Right kidney (tissue), 1 donor: ENCODE results near the gene GTF3C2.
"Not testable (repeated sequence)": the region's sequence is repeated elsewhere in the genome, so short reads cannot be mapped to it uniquely, and the experiment has no call there.

Experiments used
- DNase-seq: peaks from one replicate; pipeline ENCODE4 v3.0.0-alpha.2; 2016

GTF3C2 gene

GRCh38 chr2:27375513-27376099, 19.0 kb upstream of the GTF3C2 start:
- no peak for DNase-seq

GRCh38 chr2:27373567-27373966, 17.0 kb upstream of the GTF3C2 start:
- no peak for DNase-seq

- DNase-seq = no peak
Measured at GRCh38 chr2:27372937-27373336, 16.4 kb upstream of the GTF3C2 start.

- peak; percentile 92 for DNase-seq
Measured at GRCh38 chr2:27370816-27371620, 14.5 kb upstream of the GTF3C2 start.

GRCh38 chr2:27370026-27370815, 13.7 kb upstream of the GTF3C2 start, which contains the start of the genes EIF2B4 and SNX17:
Gene EIF2B4 (minus strand): TSS chr2:27370338. CDS start chr2:27370314, 24 bp downstream.
Gene SNX17 (plus strand): TSS chr2:27370616. CDS start chr2:27370744, 128 bp downstream.
- peak; percentile 99 for DNase-seq

GRCh38 chr2:27369471-27370025, 13.0 kb upstream of the GTF3C2 start:
- DNase-seq = no peak

- DNase-seq = no peak
Measured at GRCh38 chr2:27363933-27364332, 7.4 kb upstream of the GTF3C2 start.

- DNase-seq = no peak
Measured at GRCh38 chr2:27362678-27363420, 6.3 kb upstream of the GTF3C2 start.

- no peak for DNase-seq
Measured at GRCh38 chr2:27356056-27356381, 545 bp downstream of the GTF3C2 start.

- DNase-seq = no peak
Measured at GRCh38 chr2:27354597-27354927, 2.0 kb downstream of the GTF3C2 start.

- DNase-seq = no peak
Measured at GRCh38 chr2:27353762-27354596, 2.6 kb downstream of the GTF3C2 start.

- not testable (repeated sequence) for DNase-seq
Measured at GRCh38 chr2:27353386-27353761, 3.2 kb downstream of the GTF3C2 start.

- no peak for DNase-seq
Measured at GRCh38 chr2:27351802-27352598, 4.6 kb downstream of the GTF3C2 start.

- no peak for DNase-seq
Measured at GRCh38 chr2:27350106-27350693, 6.4 kb downstream of the GTF3C2 start.

- no peak for DNase-seq
Measured at GRCh38 chr2:27347641-27348040, 8.9 kb downstream of the GTF3C2 start.

GRCh38 chr2:27336173-27336572, 20.4 kb downstream of the GTF3C2 start:
- no peak for DNase-seq

- no peak for DNase-seq
Measured at GRCh38 chr2:27335311-27335710, 21.3 kb downstream of the GTF3C2 start.

- no peak for DNase-seq
Measured at GRCh38 chr2:27324720-27325119, 31.8 kb downstream of the GTF3C2 start.

GRCh38 chr2:27323596-27324285, 32.8 kb downstream of the GTF3C2 start:
- no peak for DNase-seq
